Stomach (tissue), 9 donors: ENCODE data around the gene MEGF9. TPM values are rescaled to one million over a fixed set of nuclear protein-coding genes. Genes with fewer than 3 reads are reported as not detected.

Experiments used
- DNase-seq, 2 donors: peaks; one replicate each; pipeline versions ENCODE4 v3.0.0 to v3.0.0-alpha.2; 2013 to 2019
- H3K27ac ChIP-seq, 5 donors: fragments of 200-600 bp in 4 of 5; sonication (generic) in 4 of 5; one replicate each; pipeline ENCODE4 v1.5.1; 2013 to 2019; ENCODE audit warnings: mild to moderate bottlenecking in 1 of 5, moderate library complexity in 1 of 5
- H3K27me3 ChIP-seq, 3 donors: fragments of 200-600 bp; sonication (generic); one replicate each; pipeline ENCODE4 v1.5.1; 2017 to 2019; ENCODE audit warnings: mixed run types in 1 of 3
- H3K36me3 ChIP-seq, 4 donors: fragments of 200-600 bp; sonication (generic); 1 replicate in 3 of 4; 2 replicates in 1 of 4; pipeline ENCODE4 v1.5.1; 2016 to 2019
- H3K4me1 ChIP-seq, 4 donors: fragments of 200-600 bp; sonication (generic); one replicate each; pipeline ENCODE4 v1.5.1; 2016 to 2019
- H3K4me3 ChIP-seq, 4 donors: fragments of 200-600 bp; sonication (generic) in 3 of 4; one replicate each; pipeline ENCODE4 v1.5.1; 2016 to 2019; ENCODE audit warnings: mild to moderate bottlenecking in 1 of 4
- H3K9me3 ChIP-seq, 4 donors: fragments of 200-600 bp; sonication (generic); one replicate each; pipeline ENCODE4 v1.5.1; 2016 to 2019
- CTCF ChIP-seq, 7 experiments: fragments of 450-650 bp in 4 of 7; fragments of 200-600 bp in 3 of 7; sonication (generic) in 3 of 7; IDR thresholded peaks; one replicate each; pipeline ENCODE4 v1.5.1; 2016 to 2019; ENCODE audit warnings: antibody characterized with exemption in 7 of 7, control low read depth in 2 of 7, mild to moderate bottlenecking in 1 of 7
- EP300 ChIP-seq: sonication (generic); formaldehyde crosslinking; IDR thresholded peaks from one replicate; pipeline ENCODE4 v1.6.1; 2017; ENCODE audit warnings: antibody characterized with exemption
- POLR2A ChIP-seq, 4 donors: fragments of 450-650 bp; IDR thresholded peaks; one replicate each; pipeline ENCODE4 v1.6.1; 2016; ENCODE audit warnings: antibody characterized with exemption in 4 of 4, control low read depth in 2 of 4, mild to moderate bottlenecking in 1 of 4, moderate library complexity in 1 of 4
- POLR2AphosphoS5 ChIP-seq, 3 donors: sonication (generic); formaldehyde crosslinking; IDR thresholded peaks; one replicate each; pipeline ENCODE4 v1.6.1; 2016; ENCODE audit warnings: antibody characterized with exemption in 3 of 3
- WGBS, 5 donors: extraction: QIAGEN DNeasy Blood & Tissue Kit in 3 of 5; methylation state at CpG; one replicate each; pipeline versions ENCODE4 v1.1.5 to v1.1.7; 2013 to 2018; 5-methylcytosine and 5-hydroxymethylcytosine counted together
- intact Hi-C: fragments of 100-400 bp; cut with DNase I; formaldehyde crosslinking; loops from one replicate; pipeline ENCODE4 v1.15.1; 2023; ENCODE audit warnings: low total_unique reads
- polyA plus RNA-seq, 3 donors: library from polyadenylated mRNA; stranded (reverse); fragments of 200-250 nt; gene quantifications; one replicate each; pipeline ENCODE4 v1.2.3, GENCODE V29; 2013
- total RNA-seq, 5 donors: library from RNA; depleted of rRNA; stranded (reverse); fragments of >200 nt; gene quantifications; one replicate each; pipeline versions ENCODE4 v1.1.0 to v1.2.3, GENCODE V29; 2014 to 2016
- donor health status: healthy with polysubstance abuse.
- donor health status: Bipolar disorder and iron deficiency.
- donor health status: healthy.

MEGF9 gene
- total and polyA plus RNA-seq, 8 donors: 3.5 to 26.8 (median 8.1) TPM

GRCh38 chr9:120616966-120617935 lies 97.0 kb downstream of the MEGF9 start:
- DNase-seq: no peak
- Histone ChIP-seq H3K4me3 (no peak overlapping the region), H3K9me3 (no peaks in the 10 kb centered on the region), H3K36me3 (peaks cover 0 to 19% (median 10%) of the 10 kb centered on the region in 4 donors), H3K27ac (no peak overlapping the region), H3K27me3 (no peaks in the 10 kb centered on the region), H3K4me1 (peaks cover 0 to 6% (median 3%) of the 10 kb centered on the region in 4 donors)
- no peak for TF ChIP-seq EP300
- TF ChIP-seq POLR2AphosphoS5 (IDR thresholded peaks at IDR 0.05): no peak
- TF ChIP-seq CTCF (IDR thresholded peaks at IDR 0.05): no peak
- TF ChIP-seq POLR2A (IDR thresholded peaks at IDR 0.05): no peak
- intact Hi-C loops: no loop called here

GRCh38 chr9:120612218-120612617 lies 102.1 kb downstream of the MEGF9 start:
- DNase-seq: no peak
- WGBS, 5 donors: 88 to 97% (median 95%) methylated on average over 1 of the region's 1 CpG
- H3K4me3 ChIP-seq: no peak overlapping the region
- H3K4me1 ChIP-seq: no peaks in the 10 kb centered on the region
- H3K27me3 ChIP-seq: no peaks in the 10 kb centered on the region
- H3K27ac ChIP-seq: no peak overlapping the region
- TF ChIP-seq POLR2AphosphoS5 (IDR thresholded peaks at IDR 0.05) (no peak), CTCF (IDR thresholded peaks at IDR 0.05) (no peak), EP300 (no peak), POLR2A (IDR thresholded peaks at IDR 0.05) (no peak)
- peaks cover 0 to 30% (median 20%) of the 10 kb centered on the region in 4 donors for H3K36me3 ChIP-seq
- no peaks in the 10 kb centered on the region for H3K9me3 ChIP-seq
- intact Hi-C loops: no loop called here

- no peaks in the 10 kb centered on the region for H3K9me3 ChIP-seq
- intact Hi-C loops: no loop called here
- no peaks in the 10 kb centered on the region for H3K4me1 ChIP-seq
Observed at GRCh38 chr9:120611690-120612068, 102.6 kb downstream of the MEGF9 start.

More at GRCh38 chr9:120611690-120612068, 102.6 kb downstream of the MEGF9 start:
- 88 to 98% (median 93%) methylated on average over 1 of the region's 1 CpG for WGBS, 5 donors
- Histone ChIP-seq H3K36me3 (peaks cover 0 to 35% (median 26%) of the 10 kb centered on the region in 4 donors), H3K27ac (no peak overlapping the region), H3K4me3 (no peak overlapping the region), H3K27me3 (no peaks in the 10 kb centered on the region)
- no peak for TF ChIP-seq CTCF (IDR thresholded peaks at IDR 0.05)
- no peak for TF ChIP-seq POLR2A (IDR thresholded peaks at IDR 0.05)
- no peak for TF ChIP-seq POLR2AphosphoS5 (IDR thresholded peaks at IDR 0.05)
- no peak for TF ChIP-seq EP300
- no peak for DNase-seq
